Type B pancreatic cell (in vitro differentiated cells): Measurements from ENCODE around the gene TESK2. TPM values are rescaled to one million over a fixed set of nuclear protein-coding genes. Genes with fewer than 3 reads are reported as not detected.

Experiments used
- DNase-seq: peaks from one replicate; pipeline ENCODE4 v3.0.0; 2021; ENCODE audit warnings: mixed read lengths; ENCODE audit not compliant: unreplicated experiment; ENCODE audit errors: extremely low spot score
- H3K27ac Mint-ChIP-seq: 2 replicates; pipeline ENCODE4 v1.8.0; 2021; ENCODE audit warnings: mild to moderate bottlenecking, mixed read lengths
- H3K27me3 Mint-ChIP-seq: 2 replicates; pipeline ENCODE4 v1.8.0; 2021; ENCODE audit warnings: mixed read lengths
- H3K36me3 Mint-ChIP-seq: 2 replicates; pipeline ENCODE4 v1.8.0; 2021; ENCODE audit warnings: mixed read lengths
- H3K4me1 Mint-ChIP-seq: one replicate; pipeline ENCODE4 v1.8.0; 2021; ENCODE audit warnings: mixed read lengths; ENCODE audit not compliant: unreplicated experiment
- H3K4me3 Mint-ChIP-seq: 2 replicates; pipeline ENCODE4 v1.8.0; 2021; ENCODE audit warnings: mild to moderate bottlenecking, mixed read lengths
- H3K9me3 Mint-ChIP-seq: 2 replicates; pipeline ENCODE4 v1.8.0; 2021; ENCODE audit warnings: mixed read lengths
- CTCF ChIP-seq: fragments of 200-600 bp; sonication (generic); conservative IDR thresholded peaks from 2 replicates; pipeline ENCODE4 v1.5.0; 2021; ENCODE audit warnings: antibody characterized with exemption, mild to moderate bottlenecking
- total RNA-seq: library from RNA; stranded (reverse); gene quantifications from 2 replicates; pipeline ENCODE4 v1.2.1, GENCODE V29; 2021; ENCODE audit warnings: low replicate concordance

The TESK2 gene
- total RNA-seq, 1 donor from 2014 or later = 6.7 TPM

- Mint-ChIP-seq H3K27me3 (no peaks in the 10 kb centered on the region), H3K4me3 (no peak overlapping the region), H3K4me1 (no peaks in the 10 kb centered on the region), H3K9me3 (no peaks in the 10 kb centered on the region), H3K27ac (peak overlapping the region; percentile 26), H3K36me3 (no peaks in the 10 kb centered on the region)
- TF ChIP-seq CTCF = no peak
- DNase-seq = no peak
These were observed 48.7 kb downstream of the TESK2 start for GRCh38 chr1:45442272-45442671.

- Mint-ChIP-seq H3K9me3 (no peaks in the 10 kb centered on the region), H3K4me1 (no peaks in the 10 kb centered on the region), H3K4me3 (no peak overlapping the region), H3K36me3 (no peaks in the 10 kb centered on the region), H3K27ac (no peak overlapping the region), H3K27me3 (no peaks in the 10 kb centered on the region)
- no peak for TF ChIP-seq CTCF
- DNase-seq = no peak
These were observed 53.6 kb downstream of the TESK2 start for GRCh38 chr1:45437323-45437722.

GRCh38 chr1:45430490-45430889, 60.5 kb downstream of the TESK2 start:
- no peak overlapping the region for H3K27ac Mint-ChIP-seq
- H3K4me1 Mint-ChIP-seq = no peaks in the 10 kb centered on the region
- no peaks in the 10 kb centered on the region for H3K36me3 Mint-ChIP-seq
- no peaks in the 10 kb centered on the region for H3K9me3 Mint-ChIP-seq
- no peaks in the 10 kb centered on the region for H3K27me3 Mint-ChIP-seq
- no peak for TF ChIP-seq CTCF
- DNase-seq = no peak
- H3K4me3 Mint-ChIP-seq = no peak overlapping the region

GRCh38 chr1:45429561-45430159, 61.3 kb downstream of the TESK2 start:
- no peaks in the 10 kb centered on the region for H3K27me3 Mint-ChIP-seq
- no peak overlapping the region for H3K27ac Mint-ChIP-seq
- no peaks in the 10 kb centered on the region for H3K36me3 Mint-ChIP-seq
- DNase-seq = no peak
- TF ChIP-seq CTCF = no peak
- H3K4me1 Mint-ChIP-seq = no peaks in the 10 kb centered on the region
- H3K4me3 Mint-ChIP-seq = no peak overlapping the region
- no peaks in the 10 kb centered on the region for H3K9me3 Mint-ChIP-seq

GRCh38 chr1:45423906-45424678, 66.9 kb downstream of the TESK2 start:
- no peak for DNase-seq
- H3K36me3 Mint-ChIP-seq = peaks cover 3% of the 10 kb centered on the region
- TF ChIP-seq CTCF = no peak
- H3K4me3 Mint-ChIP-seq = no peak overlapping the region
- H3K4me1 Mint-ChIP-seq = no peaks in the 10 kb centered on the region
- no peaks in the 10 kb centered on the region for H3K9me3 Mint-ChIP-seq
- no peaks in the 10 kb centered on the region for H3K27me3 Mint-ChIP-seq
- no peak overlapping the region for H3K27ac Mint-ChIP-seq
